ENCODE results near the gene LPAR1. TPM values are rescaled to one million over a fixed set of nuclear protein-coding genes. Genes with fewer than 3 reads are reported as not detected.

The LPAR1 gene
- total RNA-seq, 2 donors from 2014 or later, result 16.5 to 20.2 TPM

- Histone ChIP-seq H3K27me3 (no peaks in the 10 kb centered on the region), H3K36me3 (no peaks in the 10 kb centered on the region), H3K27ac (no peak overlapping the region), H3K9ac (ENCODE audit: low read depth in 2 of 2, low read length in 2 of 2) (no peak overlapping the region), H3K9me3 (no peaks in the 10 kb centered on the region), H3K4me3 (no peak overlapping the region), H3K4me1 (no peaks in the 10 kb centered on the region)
- intact Hi-C loops (cut with DNase I), result no loop called here
- DNase-seq, result no peak
- TF ChIP-seq CTCF (IDR thresholded peaks at IDR 0.05), result no peak
Observed at GRCh38 chr9:110842169-110842568, 196.1 kb downstream of the LPAR1 start.

GRCh38 chr9:110837401-110838005, 200.8 kb downstream of the LPAR1 start:
- intact Hi-C loops (cut with DNase I), result no loop called here
- no peak overlapping the region for H3K9ac ChIP-seq (ENCODE audit: low read depth in 2 of 2, low read length in 2 of 2)
- DNase-seq, result no peak
- no peak for TF ChIP-seq CTCF (IDR thresholded peaks at IDR 0.05)
- H3K4me3 ChIP-seq, result no peak overlapping the region
- H3K27me3 ChIP-seq, result no peaks in the 10 kb centered on the region
- no peaks in the 10 kb centered on the region for H3K36me3 ChIP-seq
- H3K9me3 ChIP-seq, result no peaks in the 10 kb centered on the region
- no peaks in the 10 kb centered on the region for H3K4me1 ChIP-seq
- H3K27ac ChIP-seq, result no peak overlapping the region

GRCh38 chr9:110835859-110836271, 202.4 kb downstream of the LPAR1 start:
- no peaks in the 10 kb centered on the region for H3K4me1 ChIP-seq
- H3K9ac ChIP-seq (ENCODE audit: low read depth in 2 of 2, low read length in 2 of 2), result no peak overlapping the region
- no peak overlapping the region for H3K4me3 ChIP-seq
- no peaks in the 10 kb centered on the region for H3K27me3 ChIP-seq
- DNase-seq, result no peak
- no peak overlapping the region for H3K27ac ChIP-seq
- intact Hi-C loops (cut with DNase I), result no loop called here
- no peaks in the 10 kb centered on the region for H3K9me3 ChIP-seq
- TF ChIP-seq CTCF (IDR thresholded peaks at IDR 0.05), result no peak
- H3K36me3 ChIP-seq, result no peaks in the 10 kb centered on the region

GRCh38 chr9:110835404-110835803, 202.9 kb downstream of the LPAR1 start:
- no peak for TF ChIP-seq CTCF (IDR thresholded peaks at IDR 0.05)
- Histone ChIP-seq H3K9me3 (no peaks in the 10 kb centered on the region), H3K36me3 (no peaks in the 10 kb centered on the region), H3K9ac (ENCODE audit: low read depth in 2 of 2, low read length in 2 of 2) (no peak overlapping the region), H3K4me1 (no peaks in the 10 kb centered on the region), H3K27ac (no peak overlapping the region), H3K27me3 (no peaks in the 10 kb centered on the region), H3K4me3 (no peak overlapping the region)
- intact Hi-C loops (cut with DNase I), result no loop called here
- no peak for DNase-seq

GRCh38 chr9:110832926-110833325, 205.3 kb downstream of the LPAR1 start:
- no peaks in the 10 kb centered on the region for H3K36me3 ChIP-seq
- H3K27ac ChIP-seq, result no peak overlapping the region
- intact Hi-C loops (cut with DNase I), result no loop called here
- TF ChIP-seq CTCF (IDR thresholded peaks at IDR 0.05), result no peak
- no peak overlapping the region for H3K9ac ChIP-seq (ENCODE audit: low read depth in 2 of 2, low read length in 2 of 2)
- no peaks in the 10 kb centered on the region for H3K4me1 ChIP-seq
- no peaks in the 10 kb centered on the region for H3K27me3 ChIP-seq
- DNase-seq, result no peak
- H3K9me3 ChIP-seq, result no peaks in the 10 kb centered on the region
- no peak overlapping the region for H3K4me3 ChIP-seq

Measured in colonic mucosa (tissue), 4 donors.